HepG2 (cell line): ENCODE results near the gene ANXA7. TPM values are rescaled to one million over a fixed set of nuclear protein-coding genes. Genes with fewer than 3 reads are reported as not detected.

ENCODE experiments used
- ATAC-seq: fragments of 200-7000 bp; cut with Tn5 transposase; 3 replicates; pipeline ENCODE4 v1.9.1; 2020; ENCODE audit warnings: mild to moderate bottlenecking, moderate library complexity
- BruUV-seq: library from RNA; stranded (reverse); fragments of 400-500 nt; replicated peaks from 2 replicates; lab custom pipeline; 2021; lab: Mats Ljungman, UMichigan
- CTCF ChIA-PET: fragments of 300-600 bp; formaldehyde crosslinking; extraction: SDS; loops from one replicate; lab custom pipeline; 2021; ENCODE audit warnings: low total read pairs, inconsistent platforms, low intra/inter-chr PET ratio; lab: Yijun Ruan, JAX
- POLR2A ChIA-PET: fragments of 350-600 bp; sonication (Branson Sonifier 250); formaldehyde crosslinking; loops from one replicate; lab custom pipeline; 2020; ENCODE audit warnings: antibody characterized with exemption, inconsistent platforms; lab: Yijun Ruan, JAX
- DNase-seq: peaks from one replicate; pipeline ENCODE4 v3.0.0-alpha.2; 2015; ENCODE audit warnings: low spot score
- FAIRE-seq: peaks from 3 replicates; lab custom pipeline; 2011; peaks lifted over from hg19 to GRCh38; lab: Jason Lieb, UNC
- H2AFZ ChIP-seq: one replicate; pipeline ENCODE4 v1.6.1; 2011; ENCODE audit warnings: low read length, inconsistent platforms
- H3K27ac ChIP-seq: fragments of 300-600 bp; 3 replicates; pipeline ENCODE4 v1.8.0; 2011; ENCODE audit warnings: mixed run types, mild to moderate bottlenecking, mixed read lengths, low read length, inconsistent platforms; ENCODE audit not compliant: insufficient read depth; ENCODE audit errors: extremely low read length
- H3K27me3 ChIP-seq, 2 experiments: fragments of 200-600 bp in 1 of 2; 2 replicates in 1 of 2; 3 replicates in 1 of 2; pipeline versions ENCODE4 v1.6.0 to v1.8.0; 2011; ENCODE audit warnings: low read length in 2 of 2, mild to moderate bottlenecking in 2 of 2, moderate library complexity in 2 of 2, inconsistent platforms in 1 of 2; ENCODE audit not compliant: insufficient read depth in 2 of 2, control insufficient read depth in 1 of 2
- H3K36me3 ChIP-seq, 2 experiments: fragments of 200-600 bp in 1 of 2; replicated peaks in 1 of 2; 2 replicates in 1 of 2; 3 replicates in 1 of 2; pipeline versions ENCODE4 v1.5.1 to v1.8.0; 2011; ENCODE audit warnings: low read length in 2 of 2, inconsistent platforms in 1 of 2; ENCODE audit not compliant: insufficient read depth in 2 of 2, control insufficient read depth in 1 of 2
- H3K4me1 ChIP-seq: 2 replicates; pipeline ENCODE4 v1.5.1; 2012; ENCODE audit warnings: low read length, inconsistent platforms; ENCODE audit not compliant: insufficient read depth
- H3K4me2 ChIP-seq: 2 replicates; pipeline ENCODE4 v1.6.0; 2011; ENCODE audit warnings: low read depth, low read length, inconsistent platforms
- H3K4me3 ChIP-seq, 3 experiments: fragments of 200-600 bp in 1 of 3; sonication (generic), shearing (Covaris generic) in 1 of 3; replicated peaks in 1 of 3; 2 replicates each; pipeline ENCODE4 v1.5.1; 2011 to 2016; ENCODE audit warnings: low read length in 3 of 3, inconsistent platforms in 2 of 3, low read depth in 2 of 3, mild to moderate bottlenecking in 2 of 3, control low read depth in 1 of 3, mixed read lengths in 1 of 3; ENCODE audit not compliant: insufficient read depth in 1 of 3
- H3K79me2 ChIP-seq: one replicate; pipeline ENCODE4 v1.6.1; 2011; ENCODE audit warnings: low read length, inconsistent platforms; ENCODE audit not compliant: insufficient read depth
- H3K9ac ChIP-seq: 2 replicates; pipeline ENCODE4 v1.6.0; 2011; ENCODE audit warnings: mild to moderate bottlenecking, low read depth, low read length, inconsistent platforms; ENCODE audit not compliant: insufficient read depth
- H3K9me3 ChIP-seq: 2 replicates; pipeline ENCODE4 v1.5.1; 2012; ENCODE audit warnings: mild to moderate bottlenecking, low read length
- H4K20me1 ChIP-seq: 2 replicates; pipeline ENCODE4 v1.6.0; 2011; ENCODE audit warnings: inconsistent platforms, mild to moderate bottlenecking, low read length, moderate library complexity; ENCODE audit not compliant: insufficient read depth
- CAMTA2 ChIP-seq: sonication (generic); formaldehyde crosslinking; IDR thresholded peaks from 2 replicates; pipeline ENCODE4 v1.4.0; 2020; ENCODE audit warnings: mild to moderate bottlenecking, missing genetic modification reagents, borderline replicate concordance
- CCAR2 ChIP-seq: fragments of 200-400 bp; formaldehyde crosslinking; optimal IDR thresholded peaks from 2 replicates; pipeline ENCODE3; 2018; ENCODE audit warnings: low read depth, mild to moderate bottlenecking, low read length, moderate library complexity
- HNRNPLL ChIP-seq: fragments of 200-400 bp; formaldehyde crosslinking; IDR thresholded peaks from 2 replicates; pipeline ENCODE4 v1.6.1; 2017; ENCODE audit warnings: mild to moderate bottlenecking, low read depth, low read length; ENCODE audit not compliant: poor library complexity, severe bottlenecking
- KDM6A ChIP-seq: IDR thresholded peaks from 2 replicates; pipeline ENCODE4 v1.6.1; 2016; ENCODE audit warnings: low read depth
- MTA1 ChIP-seq: sonication (generic); formaldehyde crosslinking; IDR thresholded peaks from 2 replicates; pipeline ENCODE4 v1.4.0; 2020; ENCODE audit warnings: missing genetic modification reagents, mild to moderate bottlenecking, borderline replicate concordance
- NPAS2 ChIP-seq: sonication (generic); formaldehyde crosslinking; IDR thresholded peaks from 2 replicates; pipeline ENCODE4 v1.8.0; 2022; ENCODE audit warnings: mild to moderate bottlenecking, missing genetic modification reagents, borderline replicate concordance
- PBX2 ChIP-seq: IDR thresholded peaks from 2 replicates; pipeline ENCODE4 v1.6.1; 2016; ENCODE audit warnings: control low read depth
- POLR2G ChIP-seq: fragments of 200-400 bp; formaldehyde crosslinking; IDR thresholded peaks from 2 replicates; pipeline ENCODE4 v1.6.1; 2018; ENCODE audit warnings: mild to moderate bottlenecking, low read depth, low read length, moderate library complexity
- STAT5B ChIP-seq: sonication (generic); formaldehyde crosslinking; IDR thresholded peaks from 2 replicates; pipeline ENCODE4 v1.4.0; 2020; ENCODE audit warnings: missing genetic modification reagents
- ZMAT5 ChIP-seq: sonication (generic); formaldehyde crosslinking; IDR thresholded peaks from 2 replicates; pipeline ENCODE4 v1.5.0; 2020; ENCODE audit warnings: mild to moderate bottlenecking, low read depth, missing genetic modification reagents, borderline replicate concordance
- ZNF12 ChIP-seq: sonication (generic); formaldehyde crosslinking; IDR thresholded peaks from 2 replicates; pipeline ENCODE4 v1.5.0; 2020; ENCODE audit warnings: missing genetic modification reagents
- ZNF143 ChIP-seq: sonication (generic); formaldehyde crosslinking; IDR thresholded peaks from 2 replicates; pipeline ENCODE4 v1.4.0; 2020; ENCODE audit warnings: missing genetic modification reagents
- ZSCAN31 ChIP-seq: sonication (generic); formaldehyde crosslinking; IDR thresholded peaks from 2 replicates; pipeline ENCODE4 v1.5.0; 2020; ENCODE audit warnings: low read depth, mild to moderate bottlenecking, missing genetic modification reagents
- WGBS: methylation state at CpG from one replicate; pipeline ENCODE4 v1.1.6; 2017; ENCODE audit warnings: low lambda C conversion rate; 5-methylcytosine and 5-hydroxymethylcytosine counted together
- in situ Hi-C: cut with HindIII; loops from 2 replicates; pipeline ENCODE4 v1.10.0; 2017; ENCODE audit warnings: low pct_unique_long_range_greater_than_20kb; ENCODE audit not compliant: extremely low pct_ligation_motif_present
- intact Hi-C: fragments of 100-400 bp; cut with micrococcal nuclease; formaldehyde crosslinking; loops from one replicate; pipeline ENCODE4 v1.10.0; 2022; ENCODE audit not compliant: unreplicated experiment
- polyA plus RNA-seq, 8 experiments: library from polyadenylated mRNA; depleted of rRNA in 3 of 8; stranded (reverse) in 7 of 8; unstranded in 1 of 8; fragments of >200 nt; fragmentation: Illumina TruSeq in 4 of 8; extraction: Trizol in 4 of 8; gene quantifications; 2 replicates each; pipeline versions ENCODE4 v1.2.1 to v1.2.3, GENCODE V29; 2011 to 2016; ENCODE audit warnings: low read depth in 4 of 8, missing spikeins in 1 of 8, mixed read lengths in 1 of 8; ENCODE audit not compliant: insufficient read depth in 1 of 8
- total RNA-seq, 5 experiments: library from RNA; depleted of rRNA; stranded (reverse); fragments of >200 nt; fragmentation: Illumina TruSeq; extraction: Trizol; gene quantifications; 2 replicates each; pipeline ENCODE4 v1.2.3, GENCODE V29; 2016; ENCODE audit warnings: low read depth in 1 of 5

ANXA7 gene
- total and polyA plus RNA-seq, 2 of the 13 experiments (the other 11 are each of a cell fraction or from before 2014, with no cell fraction given), result 54.8 to 89.0 TPM

GRCh38 chr10:73364964-73365363, 48.9 kb downstream of the ANXA7 start:
- Histone ChIP-seq H3K27me3 (no peaks in the 10 kb centered on the region), H3K4me3 (no peak overlapping the region), H3K27ac (no peak overlapping the region), H2AFZ (no peak overlapping the region), H3K4me1 (no peaks in the 10 kb centered on the region), H3K9me3 (no peaks in the 10 kb centered on the region), H3K36me3 (no peaks in the 10 kb centered on the region), H4K20me1 (no peaks in the 10 kb centered on the region), H3K79me2 (no peaks in the 10 kb centered on the region), H3K9ac (no peak overlapping the region), H3K4me2 (no peak overlapping the region)
- ATAC-seq (no peak), FAIRE-seq (no peak), DNase-seq (no peak)
- CTCF ChIA-PET, result no interaction called here
- no peak for TF ChIP-seq KDM6A (CRISPR knock-in tag)
- no peak for TF ChIP-seq CCAR2
- no peak for TF ChIP-seq CAMTA2 (CRISPR knock-in tag)
- no peak for TF ChIP-seq STAT5B
- TF ChIP-seq ZNF12, result no peak
- TF ChIP-seq ZNF143 (CRISPR knock-in tag), result no peak
- TF ChIP-seq ZMAT5 (CRISPR knock-in tag), result no peak
- TF ChIP-seq NPAS2 (CRISPR knock-in tag), result no peak
- no TSS peak for BruUV-seq
- POLR2A ChIA-PET, result no interaction called here
- intact Hi-C loops (no loop called here), in situ Hi-C loops (no loop called here)
- WGBS, result 89% methylated on average over 3 of the region's 3 CpGs

GRCh38 chr10:73359492-73359891, 54.4 kb downstream of the ANXA7 start:
- no peak for TF ChIP-seq PBX2 (CRISPR knock-in tag)
- TF ChIP-seq POLR2G, result no peak
- TF ChIP-seq MTA1 (CRISPR knock-in tag), result no peak
- TF ChIP-seq ZSCAN31 (CRISPR knock-in tag), result no peak
- no peak for TF ChIP-seq HNRNPLL
- Histone ChIP-seq H4K20me1 (no peaks in the 10 kb centered on the region), H3K27ac (no peak overlapping the region), H3K4me2 (peak overlapping the region; percentile 95; the same call in 1 of the 2 replicates), H3K27me3 (no peaks in the 10 kb centered on the region), H2AFZ (no peak overlapping the region), H3K4me3 (no peak overlapping the region), H3K79me2 (no peaks in the 10 kb centered on the region), H3K9me3 (no peaks in the 10 kb centered on the region), H3K4me1 (peaks cover 9% of the 10 kb centered on the region), H3K9ac (no peak overlapping the region), H3K36me3 (no peaks in the 10 kb centered on the region)
- POLR2A ChIA-PET, result interaction anchor here (1.0 to 1.6 kb wide), 3 partner anchors 20 to 183 kb away, joined by 3 to 11 read pairs (median 3); partner anchors contain the start of gene DNAJC9
- intact Hi-C loops, result loop anchor here (5.0 kb wide), 1 partner anchor 97 kb away; no protein-coding TSS in a partner anchor
- FAIRE-seq (no peak), DNase-seq (no peak), ATAC-seq (no peak)
- CTCF ChIA-PET, result no interaction called here
- 96% methylated on average over 8 of the region's 8 CpGs for WGBS
- in situ Hi-C loops, result no loop called here
- BruUV-seq, result no TSS peak
